ENCODE measurements around the gene CPB1.

The CPB1 gene

GRCh38 chr3:148873977-148874376 lies 46.4 kb downstream of the CPB1 start:
- no peak for DNase-seq (ENCODE audit: low read depth in 2 of 2)
- TF ChIP-seq CTCF (IDR thresholded peaks at IDR 0.05; ENCODE audit: low read depth, low read length) = no peak
- H3K4me3 ChIP-seq (replicated peaks in 1 of 2; ENCODE audit: low read depth in 2 of 2, low read length in 2 of 2) = no peak overlapping the region

DNA sequence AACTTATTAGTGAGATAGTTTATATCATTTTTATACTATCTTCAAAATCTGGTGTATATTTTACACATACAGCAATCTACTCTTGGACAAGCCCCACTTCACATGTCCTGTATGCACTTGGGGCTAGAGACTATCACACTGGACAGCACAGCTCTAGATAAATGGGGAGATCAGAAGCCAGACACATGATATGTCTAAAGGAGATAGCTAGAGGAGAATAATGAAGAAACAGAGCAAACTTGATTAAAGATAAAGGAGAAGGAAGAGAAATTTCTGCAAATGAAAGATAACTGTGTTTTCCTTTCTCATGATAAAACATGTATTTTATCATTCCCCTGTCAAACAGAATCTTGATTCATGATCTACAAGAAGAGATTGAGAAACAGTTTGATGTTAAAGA lies 50.5 kb downstream of the CPB1 start:
- DNase-seq (ENCODE audit: low read depth in 2 of 2) = no peak
- TF ChIP-seq CTCF (IDR thresholded peaks at IDR 0.05; ENCODE audit: low read depth, low read length) = no peak
- no peak overlapping the region for H3K4me3 ChIP-seq (replicated peaks in 1 of 2; ENCODE audit: low read depth in 2 of 2, low read length in 2 of 2)

DNA sequence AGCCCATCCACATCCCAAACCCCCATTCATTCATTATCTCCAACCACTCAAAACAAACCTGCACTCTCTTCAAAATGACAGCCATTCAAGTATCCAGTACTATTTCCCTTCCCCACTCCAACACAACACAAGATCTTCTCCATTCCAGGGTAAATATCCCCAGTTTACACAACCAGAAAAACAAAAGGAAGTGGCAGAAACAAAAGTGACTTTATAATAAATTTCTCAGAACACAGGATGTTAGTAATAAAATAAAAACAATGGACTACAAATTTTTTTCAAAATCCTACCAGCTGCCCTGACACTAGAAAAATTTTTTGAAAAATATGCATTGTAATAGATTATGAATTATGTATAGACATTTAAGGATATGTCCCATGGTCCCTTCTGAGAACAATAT lies 51.6 kb downstream of the CPB1 start:
- DNase-seq (ENCODE audit: low read depth in 2 of 2) = peak in 1 of 2 donors; percentile 50
- H3K4me3 ChIP-seq (replicated peaks in 1 of 2; ENCODE audit: low read depth in 2 of 2, low read length in 2 of 2) = no peak overlapping the region
- no peak for TF ChIP-seq CTCF (IDR thresholded peaks at IDR 0.05; ENCODE audit: low read depth, low read length)

- peak in 1 of 2 donors; percentile 43 for DNase-seq (ENCODE audit: low read depth in 2 of 2)
- TF ChIP-seq CTCF (IDR thresholded peaks at IDR 0.05; ENCODE audit: low read depth, low read length) = no peak
- H3K4me3 ChIP-seq (replicated peaks in 1 of 2; ENCODE audit: low read depth in 2 of 2, low read length in 2 of 2) = no peak overlapping the region
Measured at GRCh38 chr3:148880681-148881080, 53.1 kb downstream of the CPB1 start.

DNA sequence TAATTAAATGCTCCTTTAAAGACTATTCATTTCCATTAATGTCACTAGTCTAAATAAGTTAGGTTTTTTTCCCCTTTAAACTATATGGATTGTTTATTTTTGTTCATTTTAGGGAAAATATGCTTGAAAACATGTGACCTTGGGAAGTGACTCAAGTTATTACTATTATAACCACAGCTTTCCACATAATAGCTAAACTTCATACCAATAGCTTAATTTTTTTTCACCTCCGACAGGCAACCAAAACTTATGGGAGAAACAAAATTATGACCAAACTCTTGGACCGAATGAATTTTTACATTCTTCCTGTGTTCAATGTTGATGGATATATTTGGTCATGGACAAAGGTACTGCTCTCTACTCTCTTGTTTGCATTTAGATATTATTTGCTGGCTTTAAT lies 53.7 kb downstream of the CPB1 start:
- no peak overlapping the region for H3K4me3 ChIP-seq (replicated peaks in 1 of 2; ENCODE audit: low read depth in 2 of 2, low read length in 2 of 2)
- DNase-seq (ENCODE audit: low read depth in 2 of 2) = peak in 1 of 2 donors; percentile 62

GRCh38 chr3:148882288-148882687 lies 54.7 kb downstream of the CPB1 start:
- H3K4me3 ChIP-seq (replicated peaks in 1 of 2; ENCODE audit: low read depth in 2 of 2, low read length in 2 of 2) = no peak overlapping the region
- TF ChIP-seq CTCF (IDR thresholded peaks at IDR 0.05; ENCODE audit: low read depth, low read length) = no peak
- peak; percentile 20 to 72 for DNase-seq (ENCODE audit: low read depth in 2 of 2)

More for the DNA sequence above, 53.7 kb downstream of the CPB1 start:
- TF ChIP-seq CTCF (IDR thresholded peaks at IDR 0.05; ENCODE audit: low read depth, low read length) = no peak

DNA sequence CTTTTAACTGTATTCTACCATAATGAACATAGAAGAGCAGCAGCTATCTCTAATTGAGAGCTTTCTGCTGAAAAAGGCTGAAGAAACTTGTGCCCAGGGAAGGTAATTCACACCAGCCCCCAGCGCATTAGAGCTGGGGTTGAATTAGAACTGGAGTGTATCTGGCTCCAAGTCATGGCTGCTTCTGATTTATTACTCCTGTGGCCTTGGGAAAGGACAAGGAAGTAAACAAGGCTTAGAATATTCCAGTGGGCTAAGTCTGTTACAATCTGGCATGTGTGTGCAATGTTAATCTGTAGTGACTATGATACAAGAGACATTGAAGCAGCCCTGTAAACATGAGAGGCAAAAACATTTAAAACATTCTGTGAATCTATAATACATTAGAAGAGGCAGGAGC lies 55.6 kb downstream of the CPB1 start:
- no peak overlapping the region for H3K4me3 ChIP-seq (replicated peaks in 1 of 2; ENCODE audit: low read depth in 2 of 2, low read length in 2 of 2)
- no peak for TF ChIP-seq CTCF (IDR thresholded peaks at IDR 0.05; ENCODE audit: low read depth, low read length)

More for the DNA sequence above, 55.6 kb downstream of the CPB1 start:
- no peak for DNase-seq (ENCODE audit: low read depth in 2 of 2)
